ENCODE data around the gene MAGEB4. TPM values are rescaled to one million over a fixed set of nuclear protein-coding genes. Genes with fewer than 3 reads are reported as not detected.

The MAGEB4 gene
- total and polyA plus RNA-seq, 10 of the 15 experiments (the other 5 are each of a cell fraction or from before 2014, with no cell fraction given) = 0.04 TPM; not detected in 9

DNA sequence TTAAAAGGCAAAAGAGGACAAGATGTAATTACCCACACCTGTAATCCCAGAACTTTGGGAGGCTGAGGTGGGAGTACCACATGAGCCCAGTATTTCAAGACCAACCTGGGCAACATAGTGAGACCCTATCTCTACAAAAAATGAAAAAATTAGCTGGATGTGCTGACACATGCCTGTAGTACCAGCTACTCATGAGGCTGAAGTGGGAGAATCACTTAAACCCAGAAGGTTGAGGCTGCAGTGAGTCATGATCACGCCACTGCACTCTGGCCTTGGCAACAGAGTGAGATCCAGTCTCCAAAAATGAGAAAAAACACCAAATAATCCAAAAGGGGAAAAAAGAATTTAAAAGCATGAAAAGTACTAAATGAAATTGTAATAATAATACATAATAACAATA, 36.6 kb downstream of the MAGEB4 start:
- FAIRE-seq = no peak
- CTCF ChIA-PET = interaction anchor here (0.6 kb wide), 1 partner anchor 23 kb away, joined by 3 read pairs; no protein-coding TSS in a partner anchor
- in situ Hi-C loops (cut with MboI) = loop anchor here (10.0 kb wide), 1 partner anchor 226 kb away; no protein-coding TSS in a partner anchor
- TF ChIP-seq YBX1 (IDR thresholded peaks at IDR 0.05) = no peak
- TF ChIP-seq POU2F2 (IDR thresholded peaks at IDR 0.05; ENCODE audit: borderline replicate concordance, low read depth, low read length) = no peak
- no peak for TF ChIP-seq ZBTB4 (CRISPR knock-in tag; IDR thresholded peaks at IDR 0.05)
- no peak for TF ChIP-seq EP300 (IDR thresholded peaks at IDR 0.05; ENCODE audit: borderline replicate concordance in 1 of 2, control insufficient read depth in 1 of 2, low read depth in 2 of 2, low read length in 2 of 2)
- TF ChIP-seq PRDM15 (CRISPR knock-in tag; IDR thresholded peaks at IDR 0.05) = no peak
- no peak for TF ChIP-seq DPF2 (IDR thresholded peaks at IDR 0.05)
- TF ChIP-seq, protein P1, sequence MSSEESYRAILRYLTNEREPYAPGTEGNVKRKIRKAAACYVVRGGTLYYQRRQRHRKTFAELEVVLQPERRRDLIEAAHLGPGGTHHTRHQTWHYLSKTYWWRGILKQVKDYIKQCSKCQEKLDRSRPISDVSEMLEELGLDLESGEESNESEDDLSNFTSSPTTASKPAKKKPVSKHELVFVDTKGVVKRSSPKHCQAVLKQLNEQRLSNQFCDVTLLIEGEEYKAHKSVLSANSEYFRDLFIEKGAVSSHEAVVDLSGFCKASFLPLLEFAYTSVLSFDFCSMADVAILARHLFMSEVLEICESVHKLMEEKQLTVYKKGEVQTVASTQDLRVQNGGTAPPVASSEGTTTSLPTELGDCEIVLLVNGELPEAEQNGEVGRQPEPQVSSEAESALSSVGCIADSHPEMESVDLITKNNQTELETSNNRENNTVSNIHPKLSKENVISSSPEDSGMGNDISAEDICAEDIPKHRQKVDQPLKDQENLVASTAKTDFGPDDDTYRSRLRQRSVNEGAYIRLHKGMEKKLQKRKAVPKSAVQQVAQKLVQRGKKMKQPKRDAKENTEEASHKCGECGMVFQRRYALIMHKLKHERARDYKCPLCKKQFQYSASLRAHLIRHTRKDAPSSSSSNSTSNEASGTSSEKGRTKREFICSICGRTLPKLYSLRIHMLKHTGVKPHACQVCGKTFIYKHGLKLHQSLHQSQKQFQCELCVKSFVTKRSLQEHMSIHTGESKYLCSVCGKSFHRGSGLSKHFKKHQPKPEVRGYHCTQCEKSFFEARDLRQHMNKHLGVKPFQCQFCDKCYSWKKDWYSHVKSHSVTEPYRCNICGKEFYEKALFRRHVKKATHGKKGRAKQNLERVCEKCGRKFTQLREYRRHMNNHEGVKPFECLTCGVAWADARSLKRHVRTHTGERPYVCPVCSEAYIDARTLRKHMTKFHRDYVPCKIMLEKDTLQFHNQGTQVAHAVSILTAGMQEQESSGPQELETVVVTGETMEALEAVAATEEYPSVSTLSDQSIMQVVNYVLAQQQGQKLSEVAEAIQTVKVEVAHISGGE (CRISPR knock-in tag; IDR thresholded peaks at IDR 0.05) = no peak
- TF ChIP-seq NFYA (IDR thresholded peaks at IDR 0.05; ENCODE audit: borderline replicate concordance, low read depth, low read length) = no peak
- no peak for TF ChIP-seq MYC (IDR thresholded peaks at IDR 0.05; ENCODE audit: insufficient read depth, insufficient read length, insufficient replicate concordance, low read length, severe bottlenecking)
- TF ChIP-seq CEBPB (IDR thresholded peaks at IDR 0.05; ENCODE audit: borderline replicate concordance in 1 of 2, low read depth in 2 of 2, low read length in 2 of 2) = no peak
- TF ChIP-seq POLR2A (IDR thresholded peaks at IDR 0.05; ENCODE audit: low read depth, low read length) = no peak
- TF ChIP-seq MTA2 (IDR thresholded peaks at IDR 0.05; ENCODE audit: low read depth) = no peak
- TF ChIP-seq POLR2AphosphoS2 (IDR thresholded peaks at IDR 0.05; ENCODE audit: low read depth, low read length) = no peak
- TF ChIP-seq YY1 (IDR thresholded peaks at IDR 0.05; ENCODE audit: low read depth, low read length) = no peak
- TF ChIP-seq SREBF1 (IDR thresholded peaks at IDR 0.05; ENCODE audit: low read length) = no peak

More for the DNA sequence above, 36.6 kb downstream of the MAGEB4 start:
- H3K9me3 ChIP-seq (replicated peaks; ENCODE audit: control insufficient read depth, insufficient read depth, low read length) = no peaks in the 10 kb centered on the region
- no peak overlapping the region for H3K27ac ChIP-seq (ENCODE audit: control insufficient read depth, insufficient read depth)
- H2AFZ ChIP-seq (ENCODE audit: control insufficient read depth, low read depth, low read length) = no peak overlapping the region
- ChIA-PET RAD21 (ENCODE audit: unreplicated experiment) (no interaction called here), POLR2A (no interaction called here), SMC1A (ENCODE audit: uncharacterized antibody, unreplicated experiment) (no interaction called here)
- no peak for ATAC-seq
- intact Hi-C loops (cut with micrococcal nuclease; ENCODE audit: unreplicated experiment) = loop anchor here (10.0 kb wide), 1 partner anchor 134 kb away; no protein-coding TSS in a partner anchor
- no peaks in the 10 kb centered on the region for H3K79me2 ChIP-seq (ENCODE audit: control insufficient read depth, insufficient read depth, low read length)
- DNase-seq (ENCODE audit: low read depth, low spot score) = no peak
- no TSS peak for BruUV-seq (replicated peaks)
- 0% methylated on average over 1 of the region's 1 CpG for WGBS (ENCODE audit: insufficient coverage, insufficient replicate concordance, low lambda C conversion rate, missing lambda C conversion rate)
- no peaks in the 10 kb centered on the region for H3K36me3 ChIP-seq (ENCODE audit: control insufficient read depth in 2 of 2, insufficient read depth in 2 of 2, low read length in 1 of 2)
- no peak overlapping the region for H3K4me2 ChIP-seq (ENCODE audit: control insufficient read depth, insufficient read depth)
- H3K4me1 ChIP-seq (ENCODE audit: control insufficient read depth, insufficient read depth, low read length) = no peaks in the 10 kb centered on the region
- no peak overlapping the region for H3K4me3 ChIP-seq
- no peaks in the 10 kb centered on the region for H3K27me3 ChIP-seq (replicated peaks in 1 of 2; ENCODE audit: control insufficient read depth in 2 of 2, insufficient read depth in 2 of 2, low read length in 1 of 2)
- no peak overlapping the region for H3K9ac ChIP-seq (ENCODE audit: control insufficient read depth, insufficient read depth, low read length)
- H4K20me1 ChIP-seq (ENCODE audit: control insufficient read depth, insufficient read depth) = no peaks in the 10 kb centered on the region

All from GM12878 (cell line).